HG03097 (cell line): ENCODE data around the gene KLHL11.
"Not testable (repeated sequence)": the region's sequence is repeated elsewhere in the genome, so short reads cannot be mapped to it uniquely, and the experiment has no call there.

Source experiments
- ATAC-seq: cut with Tn5 transposase; IDR thresholded peaks from one replicate; pipeline ENCODE4 v1.9.1; 2021; ENCODE audit not compliant: unreplicated experiment, low FRiP score

KLHL11 gene

GRCh38 chr17:41888332-41888965 lies 23.2 kb upstream of the KLHL11 start:
- no peak for ATAC-seq

GRCh38 chr17:41885733-41886132 lies 20.5 kb upstream of the KLHL11 start:
- no peak for ATAC-seq

- ATAC-seq: no peak
Measured at GRCh38 chr17:41882756-41883155, 17.5 kb upstream of the KLHL11 start.

GRCh38 chr17:41880130-41880529 lies 14.9 kb upstream of the KLHL11 start:
- ATAC-seq: no peak

GRCh38 chr17:41874293-41874670 lies 9.1 kb upstream of the KLHL11 start:
- ATAC-seq: not testable (repeated sequence)

GRCh38 chr17:41873559-41874292 lies 8.5 kb upstream of the KLHL11 start:
- ATAC-seq: no peak

- no peak for ATAC-seq
Measured at GRCh38 chr17:41871789-41872188, 6.6 kb upstream of the KLHL11 start.

GRCh38 chr17:41870627-41871026 lies 5.4 kb upstream of the KLHL11 start:
- ATAC-seq: no peak

GRCh38 chr17:41870097-41870496 lies 4.9 kb upstream of the KLHL11 start:
- no peak for ATAC-seq

GRCh38 chr17:41869426-41869825 lies 4.2 kb upstream of the KLHL11 start:
- no peak for ATAC-seq

GRCh38 chr17:41868568-41868967 lies 3.3 kb upstream of the KLHL11 start:
- ATAC-seq: no peak

- ATAC-seq: no peak
Measured at GRCh38 chr17:41865596-41865893, 322 bp upstream of the KLHL11 start.

- ATAC-seq: no peak
Measured at GRCh38 chr17:41864498-41864835, 756 bp downstream of the KLHL11 start.

- no peak for ATAC-seq
Measured at GRCh38 chr17:41863074-41863848, 2.0 kb downstream of the KLHL11 start.

- ATAC-seq: no peak
Measured at GRCh38 chr17:41860254-41860931, 4.8 kb downstream of the KLHL11 start.

GRCh38 chr17:41851382-41851781 lies 13.8 kb downstream of the KLHL11 start:
- not testable (repeated sequence) for ATAC-seq

GRCh38 chr17:41849251-41849990 lies 15.8 kb downstream of the KLHL11 start:
- ATAC-seq: no peak

- ATAC-seq: no peak
Measured at GRCh38 chr17:41848788-41849187, 16.4 kb downstream of the KLHL11 start.

- ATAC-seq: no peak
Measured at GRCh38 chr17:41844971-41845370, 20.3 kb downstream of the KLHL11 start.

- not testable (repeated sequence) for ATAC-seq
Measured at GRCh38 chr17:41840781-41841180, 24.4 kb downstream of the KLHL11 start.

- not testable (repeated sequence) for ATAC-seq
Measured at GRCh38 chr17:41839448-41839847, 25.8 kb downstream of the KLHL11 start.
